Bronchial epithelial cell (primary cell): ENCODE data around the gene MLNR. TPM values are rescaled to one million over a fixed set of nuclear protein-coding genes. Genes with fewer than 3 reads are reported as not detected.

ENCODE experiments used
- DNase-seq: peaks from one replicate; pipeline ENCODE4 v3.0.0-alpha.2; 2010; ENCODE audit warnings: low read depth
- FAIRE-seq: peaks from 2 replicates; lab custom pipeline; 2011; peaks lifted over from hg19 to GRCh38; lab: Jason Lieb, UNC
- H3K27me3 ChIP-seq: 2 replicates; pipeline ENCODE4 v1.5.1; 2011; ENCODE audit warnings: low read length; ENCODE audit not compliant: control insufficient read depth, insufficient read depth
- H3K36me3 ChIP-seq: 2 replicates; pipeline ENCODE4 v1.5.1; 2011; ENCODE audit warnings: low read length; ENCODE audit not compliant: control insufficient read depth, insufficient read depth
- H3K4me3 ChIP-seq: 2 replicates; pipeline ENCODE4 v1.5.1; 2011; ENCODE audit warnings: mild to moderate bottlenecking, low read depth, low read length, control low read depth
- CTCF ChIP-seq: IDR thresholded peaks from 2 replicates; pipeline ENCODE4 v1.5.1; 2011; ENCODE audit warnings: mild to moderate bottlenecking, moderate library complexity, low read length, control low read depth, inconsistent platforms; ENCODE audit not compliant: insufficient read depth, severe bottlenecking
- total RNA-seq: library from RNA; depleted of rRNA; stranded (reverse); fragments of >200 nt; gene quantifications from 2 replicates; pipeline ENCODE4 v1.2.1, GENCODE V29; 2014

Gene MLNR
- total RNA-seq, 1 donor from 2014 or later, result not detected

DNA sequence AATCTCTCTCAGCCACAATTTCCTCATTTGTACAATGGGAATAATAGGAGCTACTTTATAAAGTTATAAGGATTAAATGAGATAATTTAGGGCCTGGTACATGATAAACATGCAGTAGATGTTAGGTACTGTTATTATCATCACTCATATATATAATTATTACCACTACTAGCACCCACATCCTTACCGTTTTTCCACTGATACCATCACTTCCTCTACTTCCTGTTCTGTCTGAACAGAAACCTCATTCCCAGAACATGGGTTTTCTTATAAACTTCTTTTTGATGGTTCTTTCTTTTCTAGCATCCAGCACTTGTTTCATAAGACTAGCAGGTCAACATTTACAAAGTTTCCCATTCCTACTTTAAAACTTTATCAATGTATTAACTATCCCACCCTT, 33.9 kb downstream of the MLNR start:
- TF ChIP-seq CTCF, result no peak
- Histone ChIP-seq H3K36me3 (peaks cover 6% of the 10 kb centered on the region), H3K4me3 (no peak overlapping the region), H3K27me3 (no peaks in the 10 kb centered on the region)
- no peak for FAIRE-seq
- DNase-seq, result no peak

- Histone ChIP-seq H3K36me3 (peaks cover 10% of the 10 kb centered on the region), H3K4me3 (no peak overlapping the region), H3K27me3 (no peaks in the 10 kb centered on the region)
- DNase-seq, result no peak
- TF ChIP-seq CTCF, result no peak
- no peak for FAIRE-seq
These were observed 36.7 kb downstream of the MLNR start for GRCh38 chr13:49256841-49257240.

DNA sequence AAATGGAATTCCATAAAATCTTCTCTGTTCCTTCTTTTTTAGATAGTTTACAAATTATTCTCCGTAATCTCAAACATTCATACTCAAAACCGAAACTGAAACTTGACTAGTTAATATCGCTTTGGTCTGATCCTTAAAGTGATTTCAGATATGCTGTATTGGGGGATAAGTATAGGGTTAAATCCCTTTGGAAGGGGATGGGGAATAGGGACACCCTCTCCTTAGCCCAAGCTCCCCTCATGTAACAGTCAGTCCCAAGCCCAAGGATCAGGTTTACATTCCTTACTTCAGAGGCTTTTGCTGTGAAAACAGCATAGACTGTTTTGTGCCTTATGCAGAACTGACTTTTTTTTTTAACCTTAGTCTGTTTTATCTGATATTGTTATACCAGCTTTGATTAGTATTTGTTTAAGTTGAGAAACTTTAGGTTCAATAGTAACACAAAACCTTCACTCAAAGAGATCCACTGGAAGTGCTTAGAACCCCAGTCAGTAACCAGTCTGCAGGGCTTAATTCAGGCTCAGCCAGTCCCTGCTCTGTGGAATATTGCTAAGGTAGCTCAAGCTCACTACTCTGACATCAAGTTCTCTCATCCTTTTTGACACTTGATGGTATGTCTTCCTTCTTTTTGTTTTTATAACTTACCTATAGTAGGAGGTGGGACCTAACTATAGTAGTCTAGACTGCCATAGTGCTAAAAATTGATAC, 38.1 kb downstream of the MLNR start:
- no peak for FAIRE-seq
- H3K4me3 ChIP-seq, result no peak overlapping the region
- no peaks in the 10 kb centered on the region for H3K27me3 ChIP-seq
- H3K36me3 ChIP-seq, result peaks cover 10% of the 10 kb centered on the region
- TF ChIP-seq CTCF, result no peak
- no peak for DNase-seq

- Histone ChIP-seq H3K4me3 (no peak overlapping the region), H3K36me3 (peaks cover 8% of the 10 kb centered on the region), H3K27me3 (no peaks in the 10 kb centered on the region)
- DNase-seq (no peak), FAIRE-seq (no peak)
- no peak for TF ChIP-seq CTCF
These were observed 39.4 kb downstream of the MLNR start for GRCh38 chr13:49259586-49259985.

DNA sequence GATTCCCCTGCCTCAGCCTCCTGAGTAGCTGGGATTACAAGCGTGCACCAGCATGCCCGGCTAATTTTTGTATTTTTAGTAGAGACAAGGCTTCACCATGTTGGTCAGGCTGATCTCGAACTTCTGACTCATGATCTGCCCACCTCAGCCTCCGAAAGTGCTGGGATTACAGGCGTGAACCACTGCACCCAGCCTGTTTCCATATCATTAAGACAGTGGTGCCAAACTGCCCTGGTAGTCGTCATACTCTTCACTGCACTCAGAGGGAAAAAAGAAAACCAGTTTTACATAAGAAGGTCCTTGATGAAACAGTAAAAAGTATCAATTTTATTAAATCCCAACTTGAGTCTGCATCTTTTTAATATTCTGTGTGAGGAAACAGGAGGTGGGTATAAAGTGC, 42.5 kb downstream of the MLNR start:
- no peaks in the 10 kb centered on the region for H3K27me3 ChIP-seq
- no peak for FAIRE-seq
- peaks cover 5% of the 10 kb centered on the region for H3K36me3 ChIP-seq
- no peak overlapping the region for H3K4me3 ChIP-seq
- no peak for DNase-seq
- TF ChIP-seq CTCF, result no peak

DNA sequence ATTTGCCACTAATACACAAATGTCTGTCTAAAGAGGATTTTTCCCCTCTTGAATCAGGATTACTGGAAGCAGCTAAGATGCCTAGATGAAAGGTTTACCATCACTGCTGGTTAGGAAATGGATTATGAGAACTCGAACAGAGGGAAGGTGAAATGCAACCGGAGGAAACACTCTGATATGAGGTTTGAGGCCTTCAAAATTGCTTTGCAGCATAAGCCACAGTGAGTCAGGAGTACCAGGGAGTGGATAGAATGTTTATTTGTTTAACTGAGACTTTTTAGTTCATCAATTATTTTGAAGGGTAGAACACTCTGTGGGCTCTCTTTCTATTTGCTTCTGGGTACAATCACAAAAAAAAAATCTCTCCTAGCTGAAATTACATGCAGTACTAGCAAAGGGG, 45.7 kb downstream of the MLNR start:
- no peaks in the 10 kb centered on the region for H3K27me3 ChIP-seq
- no peak overlapping the region for H3K4me3 ChIP-seq
- DNase-seq (no peak), FAIRE-seq (no peak)
- no peaks in the 10 kb centered on the region for H3K36me3 ChIP-seq
- TF ChIP-seq CTCF, result no peak
